ENCODE data around the gene VAPB.

Gene VAPB

GRCh38 chr20:58407201-58407873 is 18.3 kb downstream of the VAPB start:
- H3K4me1 ChIP-seq (ENCODE audit: control insufficient read depth, insufficient read depth, low read length): peaks cover 29% of the 10 kb centered on the region
- no peaks in the 10 kb centered on the region; a peak in 1 of 3 replicates for H3K36me3 ChIP-seq (ENCODE audit: control insufficient read depth in 2 of 2, insufficient read depth in 1 of 2, low read length in 2 of 2)
- TF ChIP-seq ZNF362 (tag by site-specific recombination; IDR thresholded peaks at IDR 0.05) (peak; percentile 86), PRDM6 (tag by site-specific recombination; IDR thresholded peaks at IDR 0.05) (peak; percentile 52; the same call in 1 of the 2 replicates), ZNF366 (tag by site-specific recombination; conservative IDR thresholded peaks at IDR 0.05) (no peak), WT1 (tag by site-specific recombination; IDR thresholded peaks at IDR 0.05) (peak; percentile 58; the same call in 1 of the 2 replicates), ZBTB8A (tag by site-specific recombination; IDR thresholded peaks at IDR 0.05) (no peak), TCF7L2 (IDR thresholded peaks at IDR 0.05; ENCODE audit: borderline replicate concordance, low read depth, low read length) (no peak)
- TF ChIP-seq, protein P1, sequence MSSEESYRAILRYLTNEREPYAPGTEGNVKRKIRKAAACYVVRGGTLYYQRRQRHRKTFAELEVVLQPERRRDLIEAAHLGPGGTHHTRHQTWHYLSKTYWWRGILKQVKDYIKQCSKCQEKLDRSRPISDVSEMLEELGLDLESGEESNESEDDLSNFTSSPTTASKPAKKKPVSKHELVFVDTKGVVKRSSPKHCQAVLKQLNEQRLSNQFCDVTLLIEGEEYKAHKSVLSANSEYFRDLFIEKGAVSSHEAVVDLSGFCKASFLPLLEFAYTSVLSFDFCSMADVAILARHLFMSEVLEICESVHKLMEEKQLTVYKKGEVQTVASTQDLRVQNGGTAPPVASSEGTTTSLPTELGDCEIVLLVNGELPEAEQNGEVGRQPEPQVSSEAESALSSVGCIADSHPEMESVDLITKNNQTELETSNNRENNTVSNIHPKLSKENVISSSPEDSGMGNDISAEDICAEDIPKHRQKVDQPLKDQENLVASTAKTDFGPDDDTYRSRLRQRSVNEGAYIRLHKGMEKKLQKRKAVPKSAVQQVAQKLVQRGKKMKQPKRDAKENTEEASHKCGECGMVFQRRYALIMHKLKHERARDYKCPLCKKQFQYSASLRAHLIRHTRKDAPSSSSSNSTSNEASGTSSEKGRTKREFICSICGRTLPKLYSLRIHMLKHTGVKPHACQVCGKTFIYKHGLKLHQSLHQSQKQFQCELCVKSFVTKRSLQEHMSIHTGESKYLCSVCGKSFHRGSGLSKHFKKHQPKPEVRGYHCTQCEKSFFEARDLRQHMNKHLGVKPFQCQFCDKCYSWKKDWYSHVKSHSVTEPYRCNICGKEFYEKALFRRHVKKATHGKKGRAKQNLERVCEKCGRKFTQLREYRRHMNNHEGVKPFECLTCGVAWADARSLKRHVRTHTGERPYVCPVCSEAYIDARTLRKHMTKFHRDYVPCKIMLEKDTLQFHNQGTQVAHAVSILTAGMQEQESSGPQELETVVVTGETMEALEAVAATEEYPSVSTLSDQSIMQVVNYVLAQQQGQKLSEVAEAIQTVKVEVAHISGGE (tag by site-specific recombination; conservative IDR thresholded peaks at IDR 0.05; ENCODE audit: low read depth): peak; percentile 51
- H3K4me3 ChIP-seq (ENCODE audit: low read depth, low read length): no peak overlapping the region
- ChIA-PET CTCF (interaction anchor here (0.7 to 0.8 kb wide), 3 partner anchors 73 to 434 kb away, joined by 4 to 8 read pairs (median 8); no protein-coding TSS in a partner anchor), POLR2A (no interaction called here)
- H3K27ac ChIP-seq (ENCODE audit: extremely low read depth, low read depth, low read length): no peak overlapping the region
- no peaks in the 10 kb centered on the region for H3K9me3 ChIP-seq (ENCODE audit: control insufficient read depth, insufficient read depth, low read depth, low read length)

DNA sequence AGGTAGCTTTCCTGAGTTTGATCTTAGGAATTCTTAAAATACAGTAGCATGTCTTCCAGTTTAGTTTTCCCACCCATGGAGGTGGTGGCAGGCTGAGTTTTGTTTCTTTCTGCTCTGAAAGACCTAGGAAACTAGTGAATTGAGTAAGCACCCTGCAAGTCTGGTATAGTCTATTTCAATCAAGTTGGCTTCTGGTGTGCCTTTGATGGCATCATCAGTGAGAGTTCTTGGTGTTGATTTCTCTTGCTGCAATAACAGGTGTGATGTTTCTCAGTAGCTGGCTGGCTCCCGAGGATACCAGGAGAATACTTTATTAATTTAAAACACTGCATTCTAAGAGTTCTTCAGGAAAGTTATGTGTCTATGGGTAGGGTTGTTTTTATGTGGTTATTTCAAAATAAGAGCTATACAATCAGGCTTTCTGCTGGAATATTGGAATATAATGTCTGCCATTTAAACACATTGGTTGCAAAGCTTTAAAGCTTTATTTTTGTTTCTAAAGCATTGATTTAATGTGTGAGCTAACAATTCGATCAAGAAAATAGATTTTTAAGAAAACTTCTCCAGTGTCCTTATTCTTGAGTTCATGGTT is 19.0 kb downstream of the VAPB start:
- ChIA-PET CTCF (interaction anchor here (1.0 kb wide), 1 partner anchor 40 kb away, joined by 4 read pairs; no protein-coding TSS in a partner anchor), POLR2A (interaction anchor here (0.9 kb wide), 1 partner anchor 19 kb away, joined by 3 read pairs; the partner anchor contains the start of gene VAPB)
- H3K4me3 ChIP-seq (ENCODE audit: low read depth, low read length): no peak overlapping the region
- TF ChIP-seq ZNF639 (tag by site-specific recombination; IDR thresholded peaks at IDR 0.05) (no peak), MYNN (tag by site-specific recombination; IDR thresholded peaks at IDR 0.05; ENCODE audit: borderline replicate concordance) (peak; percentile 77), ZNF600 (tag by site-specific recombination; IDR thresholded peaks at IDR 0.05) (no peak), ZNF548 (tag by site-specific recombination; IDR thresholded peaks at IDR 0.05) (no peak), ZNF18 (tag by site-specific recombination; IDR thresholded peaks at IDR 0.05) (no peak), SETDB1 (IDR thresholded peaks at IDR 0.05; ENCODE audit: insufficient read length, low read length) (no peak), PRDM1 (tag by site-specific recombination; IDR thresholded peaks at IDR 0.05) (peak; percentile 91), SCRT2 (tag by site-specific recombination; IDR thresholded peaks at IDR 0.05) (peak; percentile 66), PRDM6 (tag by site-specific recombination; IDR thresholded peaks at IDR 0.05) (no peak), ZNF670 (tag by site-specific recombination; IDR thresholded peaks at IDR 0.05; ENCODE audit: low read depth) (no peak)
- TF ChIP-seq, protein P2, sequence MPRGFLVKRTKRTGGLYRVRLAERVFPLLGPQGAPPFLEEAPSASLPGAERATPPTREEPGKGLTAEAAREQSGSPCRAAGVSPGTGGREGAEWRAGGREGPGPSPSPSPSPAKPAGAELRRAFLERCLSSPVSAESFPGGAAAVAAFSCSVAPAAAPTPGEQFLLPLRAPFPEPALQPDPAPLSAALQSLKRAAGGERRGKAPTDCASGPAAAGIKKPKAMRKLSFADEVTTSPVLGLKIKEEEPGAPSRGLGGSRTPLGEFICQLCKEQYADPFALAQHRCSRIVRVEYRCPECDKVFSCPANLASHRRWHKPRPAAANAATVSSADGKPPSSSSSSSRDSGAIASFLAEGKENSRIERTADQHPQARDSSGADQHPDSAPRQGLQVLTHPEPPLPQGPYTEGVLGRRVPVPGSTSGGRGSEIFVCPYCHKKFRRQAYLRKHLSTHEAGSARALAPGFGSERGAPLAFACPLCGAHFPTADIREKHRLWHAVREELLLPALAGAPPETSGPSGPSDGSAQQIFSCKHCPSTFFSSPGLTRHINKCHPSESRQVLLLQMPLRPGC (tag by site-specific recombination; IDR thresholded peaks at IDR 0.05): no peak
- TF ChIP-seq, protein P3, sequence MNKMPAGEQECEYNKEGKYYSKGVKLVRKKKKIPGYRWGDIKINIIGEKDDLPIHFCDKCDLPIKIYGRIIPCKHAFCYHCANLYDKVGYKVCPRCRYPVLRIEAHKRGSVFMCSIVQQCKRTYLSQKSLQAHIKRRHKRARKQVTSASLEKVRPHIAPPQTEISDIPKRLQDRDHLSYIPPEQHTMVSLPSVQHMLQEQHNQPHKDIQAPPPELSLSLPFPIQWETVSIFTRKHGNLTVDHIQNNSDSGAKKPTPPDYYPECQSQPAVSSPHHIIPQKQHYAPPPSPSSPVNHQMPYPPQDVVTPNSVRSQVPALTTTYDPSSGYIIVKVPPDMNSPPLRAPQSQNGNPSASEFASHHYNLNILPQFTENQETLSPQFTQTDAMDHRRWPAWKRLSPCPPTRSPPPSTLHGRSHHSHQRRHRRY (tag by site-specific recombination; IDR thresholded peaks at IDR 0.05): no peak

More for the DNA sequence above, 19.0 kb downstream of the VAPB start:
- Histone ChIP-seq H3K9me3 (ENCODE audit: control insufficient read depth, insufficient read depth, low read depth, low read length) (no peaks in the 10 kb centered on the region), H3K4me1 (ENCODE audit: control insufficient read depth, insufficient read depth, low read length) (peaks cover 29% of the 10 kb centered on the region), H3K27ac (ENCODE audit: extremely low read depth, low read depth, low read length) (no peak overlapping the region), H3K36me3 (ENCODE audit: control insufficient read depth in 2 of 2, insufficient read depth in 1 of 2, low read length in 2 of 2) (no peaks in the 10 kb centered on the region; a peak in 1 of 3 replicates)

Data from HEK293 (cell line).